ENCODE data around the gene KCNQ1OT1. TPM values are rescaled to one million over a fixed set of nuclear protein-coding genes. Genes with fewer than 3 reads are reported as not detected.
A peak's percentile ranks its signal among the peaks of the same experiment; 100 is the strongest.

The KCNQ1OT1 gene
- total RNA-seq, 1 experiment from 2014 or later = 1.2 TPM

- H3K4me1 Mint-ChIP-seq = peaks cover 85 to 88% of the 10 kb centered on the region in 2 experiments
- peaks cover 45% of the 10 kb centered on the region for H3K4me1 ChIP-seq (ENCODE audit: insufficient read depth, low read length)
Measured at GRCh38 chr11:2691355-2691761, 8.4 kb downstream of the KCNQ1OT1 start.

More at GRCh38 chr11:2691355-2691761, 8.4 kb downstream of the KCNQ1OT1 start:
- no peak overlapping the region for H4K91ac ChIP-seq (ENCODE audit: insufficient read length, low read depth, low read length)
- H2BK5ac ChIP-seq (ENCODE audit: insufficient read length, low read length) = no peak overlapping the region
- no peak overlapping the region for H3K4ac ChIP-seq (ENCODE audit: low read depth, low read length)
- TF ChIP-seq, protein P1, sequence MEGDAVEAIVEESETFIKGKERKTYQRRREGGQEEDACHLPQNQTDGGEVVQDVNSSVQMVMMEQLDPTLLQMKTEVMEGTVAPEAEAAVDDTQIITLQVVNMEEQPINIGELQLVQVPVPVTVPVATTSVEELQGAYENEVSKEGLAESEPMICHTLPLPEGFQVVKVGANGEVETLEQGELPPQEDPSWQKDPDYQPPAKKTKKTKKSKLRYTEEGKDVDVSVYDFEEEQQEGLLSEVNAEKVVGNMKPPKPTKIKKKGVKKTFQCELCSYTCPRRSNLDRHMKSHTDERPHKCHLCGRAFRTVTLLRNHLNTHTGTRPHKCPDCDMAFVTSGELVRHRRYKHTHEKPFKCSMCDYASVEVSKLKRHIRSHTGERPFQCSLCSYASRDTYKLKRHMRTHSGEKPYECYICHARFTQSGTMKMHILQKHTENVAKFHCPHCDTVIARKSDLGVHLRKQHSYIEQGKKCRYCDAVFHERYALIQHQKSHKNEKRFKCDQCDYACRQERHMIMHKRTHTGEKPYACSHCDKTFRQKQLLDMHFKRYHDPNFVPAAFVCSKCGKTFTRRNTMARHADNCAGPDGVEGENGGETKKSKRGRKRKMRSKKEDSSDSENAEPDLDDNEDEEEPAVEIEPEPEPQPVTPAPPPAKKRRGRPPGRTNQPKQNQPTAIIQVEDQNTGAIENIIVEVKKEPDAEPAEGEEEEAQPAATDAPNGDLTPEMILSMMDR (conservative IDR thresholded peaks at IDR 0.05) = no peak
- H3K79me1 ChIP-seq (ENCODE audit: insufficient read depth, low read depth, low read length, poor library complexity, severe bottlenecking) = no peaks in the 10 kb centered on the region
- no peak overlapping the region for H2BK20ac ChIP-seq (ENCODE audit: low read depth, low read length, poor library complexity, severe bottlenecking)
- H3K79me2 ChIP-seq (ENCODE audit: insufficient read depth, low read length) = no peaks in the 10 kb centered on the region; the same call in 1 of the 2 replicates
- DNase-seq = no peak
- no peaks in the 10 kb centered on the region for H4K20me1 ChIP-seq (ENCODE audit: control insufficient read depth, insufficient read depth, insufficient read length)
- H2BK120ac ChIP-seq (ENCODE audit: low read depth, low read length, poor library complexity, severe bottlenecking) = no peak overlapping the region
- no peak overlapping the region for H3K56ac ChIP-seq (ENCODE audit: insufficient read length, low read depth, low read length)
- no peak overlapping the region for H2AK5ac ChIP-seq (ENCODE audit: insufficient read length, low read length)
- H2BK15ac ChIP-seq (ENCODE audit: low read depth, low read length) = no peak overlapping the region
- no peak overlapping the region for H3K18ac ChIP-seq (ENCODE audit: insufficient read length, low read depth, low read length)
- no CpG with 5 or more reads among the region's 3 CpGs for WGBS (ENCODE audit: extremely low coverage, insufficient read length, low lambda C conversion rate)
- H3K23me2 ChIP-seq (ENCODE audit: insufficient read length, low read depth, low read length, poor library complexity, severe bottlenecking) = no peaks in the 10 kb centered on the region
- Mint-ChIP-seq H3K36me3 (ENCODE audit: insufficient read depth in 1 of 3, low read depth in 3 of 3) (peaks cover 5 to 23% (median 5%) of the 10 kb centered on the region in 3 experiments), H3K27ac (peak overlapping the region in 1 of 3 experiments; percentile 89; a peak in 1 of 7 replicates), H3K27me3 (ENCODE audit: low read depth) (peaks cover 18% of the 10 kb centered on the region), H3K9me3 (no peaks in the 10 kb centered on the region), H3K4me3 (no peak overlapping the region)
- H3K14ac ChIP-seq (ENCODE audit: insufficient read depth, low read length) = no peak overlapping the region
- no peak overlapping the region for H3K27ac ChIP-seq (ENCODE audit: insufficient read length, low read depth, low read length)
- H3K27me3 ChIP-seq (ENCODE audit: insufficient read depth, low read length) = no peaks in the 10 kb centered on the region
- no peak overlapping the region for H3K9ac ChIP-seq (ENCODE audit: extremely low read depth, insufficient read length, low read length)
- H3T11ph ChIP-seq (ENCODE audit: low read length) = no peak overlapping the region
- no peak overlapping the region for H2AFZ ChIP-seq (ENCODE audit: low read length)
- no peak overlapping the region for H3K4me2 ChIP-seq (ENCODE audit: insufficient read depth, insufficient read length, low read length)
- no peak overlapping the region for H4K8ac ChIP-seq (replicated peaks; ENCODE audit: insufficient read length, low read depth, low read length)
- no peaks in the 10 kb centered on the region for H3K9me3 ChIP-seq (ENCODE audit: control insufficient read depth, low read depth, low read length)
- no peak overlapping the region for H4K5ac ChIP-seq (ENCODE audit: insufficient read length, low read depth, low read length)
- H2BK12ac ChIP-seq (ENCODE audit: insufficient read length, low read depth, low read length) = no peak overlapping the region
- H3K23ac ChIP-seq (ENCODE audit: insufficient read length, low read depth, low read length) = no peak overlapping the region
